Stomach smooth muscle (tissue), 2 donors: ENCODE measurements around the gene ARHGAP40.

ENCODE experiments used
- H3K27ac ChIP-seq: one replicate; pipeline ENCODE4 v1.7.0; 2013; ENCODE audit warnings: mild to moderate bottlenecking, low read length, inconsistent platforms
- H3K27me3 ChIP-seq, 2 donors: one replicate each; pipeline ENCODE4 v1.7.0; 2013; ENCODE audit warnings: low read length in 2 of 2; ENCODE audit not compliant: insufficient read depth in 2 of 2, control insufficient read depth in 1 of 2
- H3K36me3 ChIP-seq, 2 donors: one replicate each; pipeline ENCODE4 v1.7.0; 2013; ENCODE audit warnings: low read length in 2 of 2; ENCODE audit not compliant: control insufficient read depth in 2 of 2, insufficient read depth in 2 of 2
- H3K4me1 ChIP-seq: one replicate; pipeline ENCODE4 v1.7.0; 2013; ENCODE audit warnings: low read length; ENCODE audit not compliant: control insufficient read depth, insufficient read depth
- H3K4me3 ChIP-seq, 2 donors: one replicate each; pipeline ENCODE4 v1.7.0; 2013; ENCODE audit warnings: low read length in 2 of 2
- H3K9ac ChIP-seq, 2 donors: one replicate each; pipeline ENCODE4 v1.7.0; 2013; ENCODE audit warnings: low read length in 2 of 2, mild to moderate bottlenecking in 1 of 2
- H3K9me3 ChIP-seq, 2 donors: one replicate each; pipeline ENCODE4 v1.7.0; 2013; ENCODE audit warnings: low read length in 2 of 2; ENCODE audit not compliant: control insufficient read depth in 2 of 2
- donor health status: healthy.
- donor health status: Pancreatic carcinoma.

The ARHGAP40 gene

GRCh38 chr20:38665506-38666285 lies 64.1 kb downstream of the ARHGAP40 start:
- H3K4me1 ChIP-seq: no peaks in the 10 kb centered on the region
- no peak overlapping the region for H3K9ac ChIP-seq
- H3K36me3 ChIP-seq: no peaks in the 10 kb centered on the region
- peaks cover 20 to 27% of the 10 kb centered on the region in 2 donors for H3K27me3 ChIP-seq
- peaks cover 5 to 7% of the 10 kb centered on the region in 2 donors for H3K9me3 ChIP-seq
- no peak overlapping the region for H3K27ac ChIP-seq
- no peak overlapping the region for H3K4me3 ChIP-seq

GRCh38 chr20:38667417-38667956 lies 65.9 kb downstream of the ARHGAP40 start:
- Histone ChIP-seq H3K9ac (no peak overlapping the region), H3K9me3 (peaks cover 5 to 7% of the 10 kb centered on the region in 2 donors), H3K36me3 (no peaks in the 10 kb centered on the region), H3K27ac (no peak overlapping the region), H3K27me3 (peaks cover 38 to 41% of the 10 kb centered on the region in 2 donors), H3K4me3 (no peak overlapping the region), H3K4me1 (no peaks in the 10 kb centered on the region)

GRCh38 chr20:38669688-38670087 lies 68.1 kb downstream of the ARHGAP40 start:
- Histone ChIP-seq H3K9me3 (no peaks in the 10 kb centered on the region), H3K27ac (no peak overlapping the region), H3K9ac (no peak overlapping the region), H3K36me3 (no peaks in the 10 kb centered on the region), H3K27me3 (peaks cover 45 to 51% of the 10 kb centered on the region in 2 donors), H3K4me1 (peaks cover 8% of the 10 kb centered on the region), H3K4me3 (no peak overlapping the region)

GRCh38 chr20:38670786-38671185 lies 69.2 kb downstream of the ARHGAP40 start:
- H3K27ac ChIP-seq: no peak overlapping the region
- no peaks in the 10 kb centered on the region for H3K36me3 ChIP-seq
- peaks cover 42 to 53% of the 10 kb centered on the region in 2 donors for H3K27me3 ChIP-seq
- H3K4me1 ChIP-seq: peaks cover 8% of the 10 kb centered on the region
- H3K9me3 ChIP-seq: no peaks in the 10 kb centered on the region
- H3K9ac ChIP-seq: no peak overlapping the region
- H3K4me3 ChIP-seq: no peak overlapping the region

GRCh38 chr20:38671186-38671585 lies 69.6 kb downstream of the ARHGAP40 start:
- Histone ChIP-seq H3K36me3 (no peaks in the 10 kb centered on the region), H3K9ac (no peak overlapping the region), H3K4me3 (no peak overlapping the region), H3K4me1 (peaks cover 8% of the 10 kb centered on the region), H3K27me3 (peaks cover 39 to 53% of the 10 kb centered on the region in 2 donors), H3K27ac (no peak overlapping the region), H3K9me3 (no peaks in the 10 kb centered on the region)

GRCh38 chr20:38671701-38672292 lies 70.2 kb downstream of the ARHGAP40 start:
- Histone ChIP-seq H3K36me3 (no peaks in the 10 kb centered on the region), H3K9me3 (no peaks in the 10 kb centered on the region), H3K4me1 (peaks cover 8% of the 10 kb centered on the region), H3K27me3 (peaks cover 43 to 53% of the 10 kb centered on the region in 2 donors), H3K9ac (no peak overlapping the region), H3K27ac (no peak overlapping the region), H3K4me3 (no peak overlapping the region)

- H3K4me1 ChIP-seq: peaks cover 8% of the 10 kb centered on the region
- H3K27ac ChIP-seq: no peak overlapping the region
- no peaks in the 10 kb centered on the region for H3K36me3 ChIP-seq
- no peak overlapping the region for H3K9ac ChIP-seq
- H3K27me3 ChIP-seq: peaks cover 43 to 52% of the 10 kb centered on the region in 2 donors
- H3K4me3 ChIP-seq: no peak overlapping the region
- H3K9me3 ChIP-seq: no peaks in the 10 kb centered on the region
Observed at GRCh38 chr20:38672504-38672903, 70.9 kb downstream of the ARHGAP40 start.

- peaks cover 45 to 47% of the 10 kb centered on the region in 2 donors for H3K27me3 ChIP-seq
- H3K36me3 ChIP-seq: no peaks in the 10 kb centered on the region
- peak overlapping the region in 1 of 2 donors; percentile 71 for H3K4me3 ChIP-seq
- peaks cover 8% of the 10 kb centered on the region for H3K4me1 ChIP-seq
- H3K27ac ChIP-seq: no peak overlapping the region
- H3K9me3 ChIP-seq: no peaks in the 10 kb centered on the region
- H3K9ac ChIP-seq: no peak overlapping the region
Observed at GRCh38 chr20:38673261-38673660, 71.7 kb downstream of the ARHGAP40 start.

- Histone ChIP-seq H3K27me3 (peaks cover 47 to 49% of the 10 kb centered on the region in 2 donors), H3K4me3 (peak overlapping the region; percentile 49 to 71), H3K9me3 (no peaks in the 10 kb centered on the region), H3K4me1 (peaks cover 8% of the 10 kb centered on the region), H3K9ac (no peak overlapping the region), H3K27ac (no peak overlapping the region), H3K36me3 (no peaks in the 10 kb centered on the region)
Observed at GRCh38 chr20:38673725-38674091, 72.1 kb downstream of the ARHGAP40 start.

- Histone ChIP-seq H3K27ac (no peak overlapping the region), H3K27me3 (peaks cover 47 to 50% of the 10 kb centered on the region in 2 donors), H3K9ac (no peak overlapping the region), H3K4me1 (peaks cover 8% of the 10 kb centered on the region), H3K36me3 (no peaks in the 10 kb centered on the region), H3K9me3 (no peaks in the 10 kb centered on the region), H3K4me3 (peak overlapping the region; percentile 49 to 71)
Observed at GRCh38 chr20:38674092-38674764, 72.6 kb downstream of the ARHGAP40 start.
